K562 treated with DMSO at 1 percent for 24 hours (cell line): Measurements from ENCODE around the gene GON7. TPM values are rescaled to one million over a fixed set of nuclear protein-coding genes. Genes with fewer than 3 reads are reported as not detected.

Source experiments
- total RNA-seq: library from RNA; unstranded; fragments of 300-600 nt; gene quantifications from 2 replicates; pipeline ENCODE4 v1.2.3, GENCODE V29; 2022; ENCODE audit warnings: low read depth; ENCODE audit not compliant: insufficient read depth

The GON7 gene, protein sequence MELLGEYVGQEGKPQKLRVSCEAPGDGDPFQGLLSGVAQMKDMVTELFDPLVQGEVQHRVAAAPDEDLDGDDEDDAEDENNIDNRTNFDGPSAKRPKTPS
- total RNA-seq, result 7.8 and 13.3 TPM in 2 replicates

DNA sequence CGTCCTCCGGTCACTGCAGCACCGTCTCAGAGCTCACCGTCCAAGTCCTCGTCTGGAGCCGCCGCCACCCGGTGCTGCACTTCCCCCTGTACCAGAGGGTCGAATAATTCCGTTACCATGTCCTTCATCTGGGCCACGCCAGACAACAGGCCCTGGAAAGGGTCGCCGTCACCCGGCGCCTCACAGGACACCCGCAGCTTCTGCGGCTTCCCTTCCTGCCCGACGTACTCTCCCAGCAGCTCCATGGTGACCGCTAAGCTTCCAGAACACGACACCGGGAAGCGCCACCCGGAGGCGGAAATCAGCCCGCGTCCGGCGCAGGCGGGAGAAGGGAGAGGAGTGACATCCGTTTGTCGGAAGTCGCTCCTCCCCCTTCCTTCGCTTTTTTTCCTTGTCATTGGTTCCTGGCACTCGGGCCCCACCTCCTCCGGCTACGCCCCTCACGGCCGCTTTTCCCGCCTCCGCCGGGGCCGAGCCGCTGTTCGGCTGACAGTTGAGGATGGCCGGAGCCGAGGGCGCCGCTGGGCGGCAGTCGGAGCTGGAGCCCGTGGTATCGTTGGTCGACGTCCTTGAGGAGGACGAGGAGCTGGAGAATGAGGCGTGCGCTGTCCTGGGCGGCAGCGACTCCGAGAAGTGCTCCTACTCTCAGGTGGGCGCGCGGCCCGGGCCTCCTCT is at the start of gene GON7, which contains the start of gene UBR7:
Gene GON7, minus strand, starts transcription at position 273 of the 675 bp plus-strand sequence. Its CDS starts 28 bp downstream, at position 245.
Gene UBR7, plus strand, starts transcription at position 464 of the 675 bp plus-strand sequence. Its CDS starts 36 bp downstream, at position 500.

DNA sequence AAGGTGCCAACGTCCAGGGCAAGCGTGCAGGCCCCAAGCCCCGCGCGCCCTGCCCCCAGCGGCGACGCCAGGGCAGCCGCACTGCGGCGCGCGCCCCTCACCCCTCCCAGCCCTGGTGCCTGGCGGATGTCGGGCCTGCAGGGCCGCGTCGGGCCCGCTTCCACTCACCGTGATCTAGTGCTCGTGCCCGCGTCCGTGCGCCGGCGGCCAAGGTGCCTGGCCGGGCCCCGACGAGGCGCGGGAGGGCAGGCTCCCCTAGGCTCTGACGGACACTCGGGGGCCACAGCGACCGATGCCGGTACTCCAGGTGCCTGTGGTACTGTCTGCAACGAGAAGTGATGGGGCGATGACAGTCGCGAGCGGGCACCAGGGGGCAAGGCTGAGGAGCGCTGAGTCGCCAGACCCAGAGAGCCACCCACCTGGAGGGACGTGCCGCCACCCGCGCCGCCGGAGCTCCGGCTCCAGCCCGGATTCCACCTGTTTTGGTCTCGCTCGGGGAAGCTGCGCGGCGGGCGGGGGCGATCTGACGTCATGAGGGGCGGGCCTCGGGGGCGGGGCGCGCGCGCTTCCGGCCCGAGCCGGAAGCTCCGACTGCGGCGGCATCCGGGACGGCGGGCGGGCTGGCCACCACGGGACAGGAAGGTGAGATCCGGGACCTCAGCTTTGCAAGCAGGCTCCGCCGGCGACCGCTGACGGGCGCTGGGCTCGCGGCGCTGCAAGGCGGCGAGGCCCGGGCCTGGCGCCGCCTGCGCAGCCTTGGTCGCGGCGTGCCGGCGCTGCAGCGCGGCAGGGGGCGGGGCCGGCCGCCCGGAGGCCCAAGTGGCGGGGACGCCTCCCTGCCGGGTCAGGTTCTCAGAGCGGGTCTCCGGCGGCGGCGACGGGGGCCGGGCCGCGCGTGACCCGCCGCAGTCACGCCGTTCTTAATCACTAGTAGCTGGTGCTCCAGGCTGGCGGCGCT is 22.2 kb downstream of the GON7 start, which contains the start of the genes LYSET and MOAP1:
Gene LYSET, plus strand, starts transcription at position 927 of the 958 bp plus-strand sequence. CDS start 89 bp downstream, outside the sequence.
Gene MOAP1, minus strand, starts transcription at position 507 of the 958 bp plus-strand sequence. CDS start 655 bp downstream, outside the sequence.

Other genes starting within 250 kb of the GON7 start
- gene ITPK1, start 91.1 kb downstream of the GON7 start, total RNA-seq, result 24.2 and 27.3 TPM in 2 replicates
- 15.3 and 16.4 TPM in 2 replicates for gene MOAP1, start 22.2 kb downstream of the GON7 start, total RNA-seq
- gene LYSET, start 21.7 kb downstream of the GON7 start, total RNA-seq, result 19.8 and 23.5 TPM in 2 replicates
- gene UBR7, start 191 bp upstream of the GON7 start, total RNA-seq, result 23.6 and 25.4 TPM in 2 replicates
- 4.1 and 4.9 TPM in 2 replicates for gene BTBD7, start 126.0 kb upstream of the GON7 start, total RNA-seq
- not detected in 2 replicates for gene COX8C, start 140.1 kb upstream of the GON7 start, total RNA-seq
- gene UNC79, start 223.9 kb upstream of the GON7 start, total RNA-seq, result 0.08 TPM in 1 of 2 replicates, not detected in the other